Activated T-cell treated with anti-CD3 and anti-CD28 coated beads, Interleukin-2, amount 50 U/mL, for 4 hours (primary cell): Measurements from ENCODE around the gene GIPC1. TPM values are rescaled to one million over a fixed set of nuclear protein-coding genes. Genes with fewer than 3 reads are reported as not detected.

Source experiments
- ATAC-seq, 2 donors: fragments of 200-7000 bp; cut with Tn5 transposase; one replicate each; pipeline ENCODE4 v1.10.0; 2021
- DNase-seq: peaks from one replicate; pipeline ENCODE4 v3.0.0-alpha.2; 2020
- H3K27me3 Mint-ChIP-seq: one replicate; pipeline ENCODE4 v1.8.0; 2021; ENCODE audit warnings: low read depth, mixed read lengths
- H3K36me3 Mint-ChIP-seq: one replicate; pipeline ENCODE4 v1.8.0; 2022; ENCODE audit warnings: mixed read lengths; ENCODE audit not compliant: insufficient read depth
- H3K4me1 Mint-ChIP-seq: one replicate; pipeline ENCODE4 v1.8.0; 2021; ENCODE audit warnings: low read depth, mixed read lengths
- H3K4me3 Mint-ChIP-seq: one replicate; pipeline ENCODE4 v1.8.0; 2021; ENCODE audit warnings: mild to moderate bottlenecking, moderate library complexity, mixed read lengths
- H3K9me3 Mint-ChIP-seq: one replicate; pipeline ENCODE4 v1.8.0; 2021; ENCODE audit warnings: mixed read lengths
- total RNA-seq, 3 donors: library from RNA; stranded (reverse); gene quantifications; one replicate each; pipeline ENCODE4 v1.2.1, GENCODE V29; 2021

The GIPC1 gene
- total RNA-seq, 3 donors from 2014 or later, result 42.5 to 49.8 (median 44.3) TPM

DNA sequence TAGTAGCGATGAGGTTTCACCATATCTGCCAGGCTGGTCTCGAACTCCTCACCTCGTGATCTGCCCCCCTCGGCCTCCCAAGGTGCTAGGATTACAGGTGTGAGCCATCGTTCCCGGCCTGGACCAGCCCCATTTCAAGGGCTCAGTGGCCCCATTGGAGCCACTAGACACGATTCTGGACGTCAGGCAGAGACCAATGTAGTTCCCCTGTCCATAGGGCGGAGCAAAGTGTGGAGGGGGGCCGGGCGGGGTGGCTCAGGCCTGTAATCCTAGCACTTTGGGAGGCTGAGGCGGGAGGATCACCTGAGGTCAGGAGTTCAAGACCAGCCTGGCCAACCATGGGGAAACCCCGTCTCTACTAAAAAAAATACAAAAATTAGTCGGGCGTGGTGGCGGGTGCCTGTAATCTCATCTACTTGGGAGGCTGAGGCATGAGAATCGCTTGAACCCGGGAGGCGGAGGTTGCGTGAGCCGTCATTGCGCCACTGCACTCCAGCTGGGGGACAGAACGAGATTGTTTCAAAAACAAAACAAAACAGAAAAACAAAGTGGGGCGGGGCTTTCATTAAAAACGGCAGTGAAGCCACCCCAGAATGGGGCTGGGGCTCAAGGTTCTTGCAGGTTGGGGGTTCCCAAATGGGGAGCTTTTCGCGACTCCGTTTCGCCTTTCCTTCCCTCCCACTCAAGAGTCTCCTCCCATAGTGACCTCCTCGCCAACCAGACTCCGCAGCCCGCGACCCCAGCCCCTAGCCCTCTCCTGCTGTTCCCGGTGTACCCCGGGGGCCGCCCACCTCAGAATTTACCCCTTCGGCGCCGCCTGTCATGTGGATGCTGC is 32.7 kb upstream of the GIPC1 start:
- Mint-ChIP-seq H3K9me3 (no peaks in the 10 kb centered on the region), H3K4me3 (peak overlapping the region; percentile 93), H3K36me3 (peaks cover 3% of the 10 kb centered on the region), H3K4me1 (peaks cover 54% of the 10 kb centered on the region), H3K27me3 (no peaks in the 10 kb centered on the region)
- DNase-seq (no peak), ATAC-seq (no peak)

- no peaks in the 10 kb centered on the region for H3K27me3 Mint-ChIP-seq
- no peaks in the 10 kb centered on the region for H3K36me3 Mint-ChIP-seq
- no peak for DNase-seq
- no peak overlapping the region for H3K4me3 Mint-ChIP-seq
- H3K4me1 Mint-ChIP-seq, result peaks cover 58% of the 10 kb centered on the region
- no peaks in the 10 kb centered on the region for H3K9me3 Mint-ChIP-seq
- no peak for ATAC-seq
Observed at GRCh38 chr19:14526423-14526822, 30.5 kb upstream of the GIPC1 start.

DNA sequence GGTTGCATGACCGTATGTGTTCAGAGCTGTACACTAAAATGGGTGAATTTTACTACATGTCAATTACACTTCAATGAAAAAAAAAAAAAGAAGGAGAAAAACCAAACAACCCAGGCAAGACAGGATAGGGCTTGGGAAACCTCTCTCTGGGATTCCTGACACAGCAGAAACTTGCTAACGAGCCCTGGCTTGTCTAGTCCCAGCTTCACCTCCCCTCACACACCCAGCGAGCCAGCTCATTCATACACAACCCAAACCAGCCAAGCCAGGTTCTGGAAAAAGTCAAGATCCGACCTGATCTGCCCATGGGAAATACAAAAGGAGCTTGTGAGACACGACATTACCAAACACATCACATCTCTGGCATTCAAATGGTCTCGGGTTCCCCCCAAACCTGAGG is 29.8 kb upstream of the GIPC1 start:
- no peak overlapping the region for H3K4me3 Mint-ChIP-seq
- H3K4me1 Mint-ChIP-seq, result peaks cover 56% of the 10 kb centered on the region
- H3K9me3 Mint-ChIP-seq, result no peaks in the 10 kb centered on the region
- ATAC-seq (no peak), DNase-seq (no peak)
- H3K36me3 Mint-ChIP-seq, result no peaks in the 10 kb centered on the region
- H3K27me3 Mint-ChIP-seq, result no peaks in the 10 kb centered on the region

GRCh38 chr19:14520543-14520942 is 24.6 kb upstream of the GIPC1 start:
- no peak for DNase-seq
- ATAC-seq, result no peak
- peaks cover 19% of the 10 kb centered on the region for H3K36me3 Mint-ChIP-seq
- peaks cover 66% of the 10 kb centered on the region for H3K4me1 Mint-ChIP-seq
- no peaks in the 10 kb centered on the region for H3K27me3 Mint-ChIP-seq
- H3K4me3 Mint-ChIP-seq, result no peak overlapping the region
- H3K9me3 Mint-ChIP-seq, result no peaks in the 10 kb centered on the region

DNA sequence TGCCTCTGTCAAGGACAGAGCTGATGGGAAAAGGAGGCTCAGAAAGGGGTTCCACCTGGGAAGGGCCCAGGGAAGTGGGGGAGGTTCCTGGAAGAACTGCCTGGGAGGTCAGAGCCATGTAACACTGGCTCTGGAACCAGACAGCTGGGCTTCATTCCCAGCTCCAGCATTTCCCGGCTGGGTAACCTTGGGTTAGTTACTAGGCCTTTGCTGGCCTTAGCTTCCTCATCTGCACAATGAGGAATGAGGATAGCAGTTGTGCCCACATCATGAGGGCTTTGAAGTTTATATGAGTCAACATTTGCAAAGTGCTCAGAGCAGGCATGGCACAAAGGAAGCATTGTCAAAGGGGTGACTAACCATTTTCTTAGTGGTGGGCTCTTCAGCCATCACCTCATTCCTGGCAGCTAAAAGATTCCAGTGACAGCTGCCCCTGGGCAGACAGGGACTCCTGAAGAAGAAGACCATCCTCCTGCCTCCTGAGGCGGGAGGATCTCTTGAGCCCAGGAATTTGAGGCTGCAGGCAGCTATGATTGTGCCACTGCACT is 24.0 kb upstream of the GIPC1 start:
- ATAC-seq, result peak; percentile 16 to 21
- Mint-ChIP-seq H3K4me1 (peaks cover 68% of the 10 kb centered on the region), H3K27me3 (no peaks in the 10 kb centered on the region), H3K9me3 (no peaks in the 10 kb centered on the region), H3K4me3 (peak overlapping the region; percentile 70), H3K36me3 (peaks cover 25% of the 10 kb centered on the region)
- no peak for DNase-seq

GRCh38 chr19:14519245-14519859 is 23.4 kb upstream of the GIPC1 start:
- Mint-ChIP-seq H3K27me3 (no peaks in the 10 kb centered on the region), H3K36me3 (peaks cover 30% of the 10 kb centered on the region)
- no peak for DNase-seq

GRCh38 chr19:14517840-14518505 is 22.0 kb upstream of the GIPC1 start, which contains the start of gene DNAJB1:
Gene DNAJB1 (minus strand): TSS chr19:14518397. CDS start chr19:14518349, 48 bp downstream.
- Mint-ChIP-seq H3K4me3 (peak within 1 kb of the TSS; percentile 92), H3K36me3 (peaks cover 36% of the 10 kb centered on the region), H3K9me3 (no peaks in the 10 kb centered on the region), H3K4me1 (peaks cover 67% of the 10 kb centered on the region), H3K27me3 (no peaks in the 10 kb centered on the region)
- ATAC-seq, result peak; percentile 74 to 77
- peak; percentile 34 for DNase-seq

More at GRCh38 chr19:14519245-14519859, 23.4 kb upstream of the GIPC1 start:
- H3K9me3 Mint-ChIP-seq, result no peaks in the 10 kb centered on the region
- ATAC-seq, result no peak
- H3K4me3 Mint-ChIP-seq, result peak overlapping the region; percentile 92
- H3K4me1 Mint-ChIP-seq, result peaks cover 73% of the 10 kb centered on the region

DNA sequence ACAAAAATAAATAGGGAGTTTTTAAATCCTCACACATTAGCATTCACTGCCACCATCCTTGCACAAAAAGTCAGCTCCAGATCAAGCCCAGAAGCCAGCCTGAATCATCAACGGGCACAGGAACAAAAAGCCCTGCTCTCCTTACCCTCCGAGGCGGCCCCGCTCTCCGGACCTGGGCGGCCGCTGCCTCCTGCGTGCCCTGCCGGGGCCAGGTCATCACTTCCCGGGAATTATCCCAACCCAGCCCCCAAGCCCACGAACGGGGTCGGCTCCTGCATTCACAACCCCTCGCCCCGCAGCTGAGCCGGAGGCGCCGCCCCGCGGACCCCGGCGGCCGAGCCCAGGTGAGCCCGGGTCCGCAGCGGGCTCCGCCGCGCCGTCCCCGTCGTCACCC is 21.5 kb upstream of the GIPC1 start:
- Mint-ChIP-seq H3K4me3 (peak overlapping the region; percentile 92), H3K9me3 (no peaks in the 10 kb centered on the region), H3K36me3 (peaks cover 36% of the 10 kb centered on the region), H3K27me3 (no peaks in the 10 kb centered on the region), H3K4me1 (peaks cover 62% of the 10 kb centered on the region)
- no peak for ATAC-seq
- no peak for DNase-seq

DNA sequence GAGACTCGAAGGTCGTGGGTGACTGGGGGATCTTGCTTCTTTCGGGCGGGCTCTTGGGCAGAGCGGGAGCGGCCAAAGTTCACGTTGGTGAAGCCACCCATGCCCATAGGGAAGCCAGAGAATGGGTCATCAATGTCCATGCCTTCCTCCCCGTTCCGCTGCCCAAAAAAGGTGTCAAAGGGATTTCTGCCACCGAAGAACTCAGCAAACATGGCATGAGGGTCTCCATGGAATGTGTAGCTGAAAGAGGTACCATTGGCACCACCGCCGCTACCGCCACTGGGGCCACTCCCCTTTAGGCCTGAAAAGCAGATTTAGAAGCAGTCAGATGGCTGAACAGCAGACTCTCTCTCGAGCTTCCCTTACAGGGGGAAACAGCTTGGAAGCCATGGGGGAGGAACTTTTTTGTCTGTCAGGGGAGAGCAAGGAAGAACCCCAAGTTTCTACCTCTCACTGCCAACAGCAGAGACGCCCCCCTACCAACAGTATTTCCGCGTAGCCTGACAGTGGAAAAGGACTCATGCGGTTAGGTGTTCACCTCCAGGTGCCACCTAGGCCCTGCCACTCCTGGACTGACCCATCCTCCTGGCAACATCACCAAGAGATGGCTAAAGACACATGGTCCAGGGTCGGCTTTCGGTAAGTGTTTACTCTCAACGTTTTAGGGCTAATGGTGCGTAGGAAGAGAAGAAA is 21.0 kb upstream of the GIPC1 start:
- H3K4me3 Mint-ChIP-seq, result peak overlapping the region; percentile 92
- no peaks in the 10 kb centered on the region for H3K27me3 Mint-ChIP-seq
- peaks cover 56% of the 10 kb centered on the region for H3K4me1 Mint-ChIP-seq
- DNase-seq (no peak), ATAC-seq (no peak)
- H3K9me3 Mint-ChIP-seq, result no peaks in the 10 kb centered on the region
- peaks cover 36% of the 10 kb centered on the region for H3K36me3 Mint-ChIP-seq

GRCh38 chr19:14516048-14516534 is 20.2 kb upstream of the GIPC1 start:
- no peak for DNase-seq

DNA sequence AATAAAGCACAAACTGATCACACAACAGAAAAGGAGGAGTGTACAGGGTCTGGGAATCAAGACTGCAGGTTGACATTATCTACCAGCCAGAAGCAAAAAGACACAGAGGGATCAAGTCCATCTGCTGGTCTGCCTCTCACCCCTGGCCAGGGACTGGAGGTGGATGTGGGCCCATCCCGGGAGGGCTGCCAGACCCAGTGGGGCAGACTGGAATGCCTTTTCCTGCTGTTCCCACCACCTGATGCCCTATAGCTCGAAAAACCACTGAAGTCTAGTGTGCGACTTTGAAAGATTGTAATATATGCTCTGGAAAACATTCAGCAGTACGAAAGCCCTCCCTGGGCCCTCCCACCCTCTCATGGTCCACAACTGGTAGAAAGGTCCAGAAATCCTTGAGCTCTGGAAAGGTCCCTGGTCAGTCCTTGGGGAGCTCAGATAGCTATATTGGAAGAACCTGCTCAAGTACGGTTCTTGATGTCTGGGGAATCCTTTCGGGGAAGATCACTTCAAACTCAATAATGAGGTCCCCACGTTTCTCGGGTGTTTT is 19.6 kb upstream of the GIPC1 start:
- H3K27me3 Mint-ChIP-seq, result no peaks in the 10 kb centered on the region
- peak overlapping the region; percentile 92 for H3K4me3 Mint-ChIP-seq
- ATAC-seq (no peak), DNase-seq (no peak)
- H3K36me3 Mint-ChIP-seq, result peaks cover 36% of the 10 kb centered on the region
- no peaks in the 10 kb centered on the region for H3K9me3 Mint-ChIP-seq
- H3K4me1 Mint-ChIP-seq, result peaks cover 55% of the 10 kb centered on the region

More at GRCh38 chr19:14516048-14516534, 20.2 kb upstream of the GIPC1 start:
- peaks cover 51% of the 10 kb centered on the region for H3K4me1 Mint-ChIP-seq
- H3K4me3 Mint-ChIP-seq, result peak overlapping the region; percentile 92
- no peak for ATAC-seq
- peaks cover 36% of the 10 kb centered on the region for H3K36me3 Mint-ChIP-seq
- no peaks in the 10 kb centered on the region for H3K9me3 Mint-ChIP-seq
- H3K27me3 Mint-ChIP-seq, result no peaks in the 10 kb centered on the region

DNA sequence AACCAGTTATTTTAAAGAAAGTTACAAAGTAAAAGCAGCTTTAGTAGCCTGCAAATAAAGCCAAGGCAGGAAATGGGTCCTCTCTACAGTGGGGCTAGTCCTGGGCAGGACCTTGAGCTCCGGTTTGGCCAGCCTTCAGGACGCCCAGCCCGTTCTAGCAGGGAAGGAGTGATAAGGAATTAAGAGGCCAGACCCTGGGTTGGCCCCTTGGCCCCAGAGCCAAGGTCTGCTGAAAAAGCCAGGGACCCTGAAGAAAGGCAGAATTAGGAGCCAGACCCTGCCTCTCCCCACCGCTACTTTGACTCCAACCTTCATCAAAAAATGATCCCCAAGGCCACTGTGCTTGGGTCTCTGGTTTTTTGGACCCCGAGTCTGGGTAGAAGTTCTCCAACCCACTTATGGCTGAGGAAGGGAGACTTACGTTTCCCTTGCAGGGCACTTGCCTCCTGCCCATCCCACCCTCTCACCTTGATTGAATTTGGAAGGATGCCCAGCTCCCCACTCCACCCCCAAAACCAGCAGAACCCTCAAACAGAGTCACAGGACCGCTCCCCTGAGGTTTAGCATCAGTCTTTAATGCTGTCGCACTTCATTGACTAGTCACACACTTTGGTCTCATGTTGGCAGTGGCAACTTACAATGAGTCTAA is 18.4 kb upstream of the GIPC1 start:
- H3K27me3 Mint-ChIP-seq, result no peaks in the 10 kb centered on the region
- ATAC-seq, result no peak
- DNase-seq, result no peak
- H3K4me1 Mint-ChIP-seq, result peaks cover 50% of the 10 kb centered on the region
- no peaks in the 10 kb centered on the region for H3K9me3 Mint-ChIP-seq
- H3K4me3 Mint-ChIP-seq, result peak overlapping the region; percentile 92
- H3K36me3 Mint-ChIP-seq, result peaks cover 36% of the 10 kb centered on the region

- H3K4me3 Mint-ChIP-seq, result no peak overlapping the region
- H3K36me3 Mint-ChIP-seq, result peaks cover 36% of the 10 kb centered on the region
- H3K4me1 Mint-ChIP-seq, result peaks cover 55% of the 10 kb centered on the region
- no peak for ATAC-seq
- no peaks in the 10 kb centered on the region for H3K9me3 Mint-ChIP-seq
- DNase-seq, result no peak
- H3K27me3 Mint-ChIP-seq, result no peaks in the 10 kb centered on the region
Observed at GRCh38 chr19:14512406-14512961, 16.6 kb upstream of the GIPC1 start.
